Putamen (tissue), 1 donor: ENCODE data around the gene FIBCD1.

ENCODE experiments used
- DNase-seq: peaks from one replicate; pipeline ENCODE4 v3.0.0-alpha.2; 2016; ENCODE audit warnings: low spot score

Gene FIBCD1

GRCh38 chr9:130906735-130907416 lies 32.2 kb downstream of the FIBCD1 start:
- no peak for DNase-seq

DNA sequence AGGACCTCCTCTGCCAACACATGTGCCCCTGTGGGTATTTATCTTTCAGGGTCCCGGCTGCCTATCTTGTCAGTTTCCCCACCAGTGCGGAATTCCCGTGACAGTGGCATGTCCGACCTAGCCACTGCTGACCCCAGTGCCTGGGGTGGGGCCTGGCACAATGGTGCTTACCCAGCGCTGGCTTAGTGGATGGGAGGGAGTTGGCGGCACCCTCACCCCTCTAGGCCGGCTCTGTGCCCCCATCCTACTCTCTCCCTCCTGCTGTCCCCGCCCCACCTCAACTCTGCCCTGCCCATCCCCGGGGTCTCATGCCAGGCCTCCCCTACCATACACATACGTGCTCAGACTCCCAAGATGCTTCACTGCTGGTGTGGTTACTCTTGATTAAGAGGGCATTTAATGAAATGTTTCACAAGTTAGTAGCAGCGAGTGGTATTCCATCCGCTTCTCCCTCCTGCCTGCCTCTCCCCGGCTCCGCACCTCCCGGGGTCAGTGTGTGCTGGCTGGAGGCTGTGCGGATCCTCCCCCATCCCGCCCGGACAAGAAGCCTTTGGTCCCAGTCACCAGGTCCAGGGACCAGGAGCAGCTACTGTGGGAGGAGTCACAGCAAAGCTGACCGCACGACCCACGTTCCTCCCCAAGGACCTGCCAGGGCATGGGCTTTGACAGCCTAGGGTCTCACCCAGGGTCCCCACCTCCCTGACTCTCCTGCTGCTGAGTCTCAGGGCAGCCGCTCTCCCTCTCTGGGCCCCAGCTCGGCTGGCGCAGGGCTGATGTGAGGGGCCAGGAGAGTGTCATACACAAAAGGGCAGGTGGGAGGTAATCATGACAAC lies 32.9 kb downstream of the FIBCD1 start:
- DNase-seq: no peak

GRCh38 chr9:130905125-130905901 lies 33.7 kb downstream of the FIBCD1 start:
- no peak for DNase-seq

- no peak for DNase-seq
Measured at GRCh38 chr9:130904070-130905044, 34.7 kb downstream of the FIBCD1 start.

DNA sequence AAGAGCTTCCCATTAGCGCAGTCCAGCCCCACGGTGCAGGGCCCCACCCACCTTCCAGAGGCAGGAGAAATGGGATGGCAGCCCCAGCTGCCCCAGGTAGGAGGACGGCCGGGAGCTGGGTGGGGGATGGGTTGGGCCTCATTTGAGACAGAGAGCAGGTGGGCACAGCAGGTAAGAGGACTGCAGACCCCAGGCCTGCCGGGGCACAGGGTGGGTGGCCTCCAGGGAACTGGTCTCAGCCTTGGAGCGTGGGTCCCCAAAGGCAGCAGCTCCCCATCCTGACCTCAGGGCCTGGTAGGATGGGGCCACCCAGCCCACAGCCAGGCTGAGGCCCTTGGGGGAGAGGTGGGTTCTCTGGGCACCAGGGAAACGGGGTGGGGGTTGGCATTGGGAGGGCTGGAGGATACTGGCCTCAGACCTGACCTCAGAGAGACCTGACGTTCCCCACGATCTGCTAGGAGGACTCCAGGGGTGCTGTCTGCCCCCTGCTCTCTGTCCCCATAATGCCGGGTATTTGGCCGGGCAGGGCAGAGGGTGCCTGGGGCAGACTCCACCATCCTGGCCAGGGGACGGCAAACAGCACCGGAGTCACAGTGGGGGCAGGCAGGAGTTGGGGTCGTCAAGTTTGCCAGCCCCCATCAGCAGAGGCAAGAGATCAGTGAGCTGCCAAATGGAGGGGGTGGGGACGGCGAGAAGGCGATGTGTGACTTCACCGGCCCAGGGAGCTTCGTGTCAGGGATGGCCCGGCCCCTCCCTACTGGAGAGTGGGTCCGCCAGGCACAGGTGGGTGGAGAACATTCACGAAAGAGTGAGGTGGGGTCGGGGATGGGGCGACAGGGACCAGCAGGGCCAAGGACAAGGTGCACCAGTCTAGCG lies 35.6 kb downstream of the FIBCD1 start:
- DNase-seq: no peak

DNA sequence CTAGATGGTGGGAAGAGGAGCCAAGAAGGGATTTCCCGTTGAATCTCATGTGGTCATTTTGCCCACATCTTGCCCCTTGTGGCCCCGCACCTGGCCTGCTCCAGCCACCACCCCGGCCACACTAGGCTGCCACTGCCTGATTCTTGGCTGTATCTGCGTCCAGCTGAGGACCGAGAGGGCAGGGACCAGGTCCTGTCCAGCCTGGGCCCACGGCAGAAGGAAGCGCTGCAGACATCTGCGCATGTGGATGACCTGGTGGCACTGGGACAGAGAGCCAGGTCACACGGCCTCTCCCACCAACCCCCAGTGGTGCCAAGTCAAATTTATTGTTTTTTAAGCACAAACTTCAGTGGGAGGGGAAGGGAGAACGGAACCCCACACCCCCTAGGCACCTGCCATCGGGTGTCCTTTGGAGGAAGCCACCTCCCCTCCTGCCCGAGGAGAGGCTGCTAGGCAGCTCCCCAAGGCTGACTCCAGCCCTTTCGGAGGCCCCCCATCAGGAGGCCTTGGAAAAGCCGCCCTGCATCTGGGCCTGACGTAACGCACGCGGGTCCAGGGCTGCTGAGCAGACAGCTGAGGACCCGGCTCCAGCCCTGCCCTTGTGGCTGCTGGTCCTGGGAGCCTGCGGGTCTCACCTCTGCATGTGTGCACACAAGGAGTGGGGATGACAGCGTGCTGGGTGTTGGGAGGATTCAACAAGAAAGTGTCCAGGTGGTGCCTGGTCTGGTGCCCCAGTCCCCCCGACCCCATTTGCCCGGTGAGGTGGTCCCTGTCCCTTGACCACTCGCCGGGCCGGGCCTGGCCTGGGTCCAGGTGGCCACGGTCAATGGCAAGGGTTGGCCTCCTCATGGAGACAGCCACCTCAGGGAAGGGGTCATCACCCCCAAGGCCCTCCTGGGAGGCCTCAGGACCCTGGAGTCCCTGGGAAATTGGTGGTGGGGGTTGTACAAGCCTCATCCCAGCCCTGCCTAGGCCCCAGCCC lies 36.6 kb downstream of the FIBCD1 start:
- DNase-seq: no peak

- DNase-seq: no peak
Measured at GRCh38 chr9:130901498-130902203, 37.4 kb downstream of the FIBCD1 start.

GRCh38 chr9:130900701-130901497 lies 38.1 kb downstream of the FIBCD1 start:
- DNase-seq: no peak

DNA sequence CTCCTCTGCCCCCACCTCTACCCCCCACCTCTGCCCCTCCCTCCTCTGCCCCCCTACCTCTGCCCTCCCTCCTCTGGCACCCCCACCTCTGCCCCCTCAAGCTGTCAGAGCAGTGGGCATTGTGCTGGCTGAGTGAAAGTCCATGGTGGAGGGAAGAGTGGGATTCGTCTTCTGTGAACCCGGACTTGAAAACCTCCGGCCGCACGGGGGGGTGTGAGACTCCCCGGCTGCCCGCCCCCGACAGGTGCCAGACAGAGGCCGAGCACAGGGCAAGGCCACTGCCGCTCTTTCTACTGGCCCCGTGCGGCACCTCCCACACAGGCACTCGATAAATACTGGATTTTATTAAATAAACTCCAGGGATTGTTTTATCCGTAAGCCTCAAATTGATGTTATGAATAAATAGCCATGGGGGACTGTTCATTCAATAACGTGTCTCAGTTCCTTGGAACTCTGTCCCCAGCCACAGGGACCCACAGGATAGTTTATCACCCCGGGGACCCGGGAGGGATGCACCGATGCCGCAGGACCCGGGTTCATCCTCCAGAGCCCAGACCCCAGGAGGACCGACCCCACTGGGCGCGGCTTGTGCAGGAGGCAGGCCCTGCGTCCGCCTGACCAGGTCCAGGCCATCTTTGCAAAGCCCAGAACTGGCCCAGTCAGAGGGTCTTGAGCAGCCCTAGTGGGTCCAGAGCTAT lies 39.8 kb downstream of the FIBCD1 start:
- DNase-seq: no peak

DNA sequence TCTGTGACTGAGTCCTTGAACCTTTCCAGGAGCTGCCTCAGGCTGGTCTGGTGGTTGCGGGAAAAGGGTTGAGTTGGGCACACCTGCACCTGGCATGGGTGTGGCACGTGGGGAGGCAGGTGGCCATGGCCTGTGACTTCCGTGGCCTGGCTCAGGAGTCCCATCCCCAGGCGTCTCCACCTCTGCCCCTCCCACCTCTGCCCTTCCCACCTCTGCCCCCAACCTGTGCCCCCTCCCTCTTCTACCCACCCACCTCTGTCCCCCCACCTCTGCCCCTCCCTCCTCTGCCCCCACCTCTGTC lies 40.5 kb downstream of the FIBCD1 start:
- DNase-seq: no peak

DNA sequence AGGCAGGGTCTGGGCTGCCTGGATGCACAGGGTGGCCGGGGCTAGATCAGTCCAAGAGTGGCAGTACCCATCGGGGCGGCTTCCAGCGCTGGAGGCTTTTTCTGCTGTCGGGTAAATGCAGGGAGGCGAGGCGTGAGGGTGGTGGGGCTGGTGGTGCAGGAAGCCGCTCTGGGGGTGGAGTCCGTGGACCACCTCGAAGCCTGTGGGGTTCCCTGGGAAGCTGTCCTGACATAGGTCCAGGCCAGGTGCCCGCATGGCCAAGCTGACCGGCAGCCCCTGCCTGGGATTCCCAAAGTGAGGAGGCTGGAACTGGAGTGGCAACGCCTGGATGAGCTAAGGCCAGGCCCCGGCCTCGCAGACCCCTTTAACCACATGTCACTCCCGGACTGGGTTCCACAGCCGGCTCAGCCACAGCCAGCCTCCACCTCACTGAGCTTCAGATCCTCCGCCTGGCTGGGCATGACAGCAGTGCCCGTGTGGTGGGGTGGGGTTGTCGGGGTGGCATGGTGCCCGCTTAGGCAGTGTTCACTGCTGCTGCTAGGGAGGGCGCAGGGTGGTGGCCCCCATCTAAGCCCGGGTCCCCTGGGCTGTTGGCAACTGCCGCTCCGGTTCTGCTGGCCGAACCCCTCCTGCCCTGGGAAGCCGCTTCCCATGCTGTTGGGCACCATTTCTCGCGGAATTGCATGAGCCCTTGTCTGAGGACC lies 41.0 kb downstream of the FIBCD1 start:
- DNase-seq: no peak

DNA sequence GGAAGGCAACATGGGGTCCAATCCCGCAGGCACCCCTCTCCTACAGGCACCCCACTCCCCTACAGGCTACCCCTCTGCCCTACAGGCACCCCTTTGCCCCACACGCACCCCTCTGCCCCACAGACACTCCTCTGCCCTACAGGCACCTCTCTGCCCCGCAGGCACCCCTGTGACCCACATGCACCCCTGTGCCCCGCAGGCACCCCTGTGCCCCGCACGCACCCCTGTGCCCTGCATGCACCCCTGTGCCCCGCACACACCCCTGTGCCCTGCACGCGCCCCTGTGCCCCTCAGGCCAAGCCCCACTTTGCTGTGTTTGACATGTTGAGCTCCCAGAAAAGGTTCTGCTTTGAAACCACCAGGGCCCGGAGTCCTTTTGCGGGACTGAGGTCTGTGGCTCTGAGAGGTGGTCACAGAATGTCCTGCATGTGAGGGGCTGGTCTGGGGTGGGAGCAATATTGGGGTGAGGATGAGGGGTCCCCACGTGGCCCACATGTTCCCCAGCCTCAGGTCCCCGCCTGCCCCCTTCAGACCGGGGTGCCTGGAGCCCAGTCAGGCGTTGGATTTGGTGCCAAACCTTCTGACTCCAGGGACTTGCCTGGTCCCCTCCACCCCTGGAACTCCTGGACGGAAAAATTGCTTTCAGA lies 41.8 kb downstream of the FIBCD1 start:
- no peak for DNase-seq

DNA sequence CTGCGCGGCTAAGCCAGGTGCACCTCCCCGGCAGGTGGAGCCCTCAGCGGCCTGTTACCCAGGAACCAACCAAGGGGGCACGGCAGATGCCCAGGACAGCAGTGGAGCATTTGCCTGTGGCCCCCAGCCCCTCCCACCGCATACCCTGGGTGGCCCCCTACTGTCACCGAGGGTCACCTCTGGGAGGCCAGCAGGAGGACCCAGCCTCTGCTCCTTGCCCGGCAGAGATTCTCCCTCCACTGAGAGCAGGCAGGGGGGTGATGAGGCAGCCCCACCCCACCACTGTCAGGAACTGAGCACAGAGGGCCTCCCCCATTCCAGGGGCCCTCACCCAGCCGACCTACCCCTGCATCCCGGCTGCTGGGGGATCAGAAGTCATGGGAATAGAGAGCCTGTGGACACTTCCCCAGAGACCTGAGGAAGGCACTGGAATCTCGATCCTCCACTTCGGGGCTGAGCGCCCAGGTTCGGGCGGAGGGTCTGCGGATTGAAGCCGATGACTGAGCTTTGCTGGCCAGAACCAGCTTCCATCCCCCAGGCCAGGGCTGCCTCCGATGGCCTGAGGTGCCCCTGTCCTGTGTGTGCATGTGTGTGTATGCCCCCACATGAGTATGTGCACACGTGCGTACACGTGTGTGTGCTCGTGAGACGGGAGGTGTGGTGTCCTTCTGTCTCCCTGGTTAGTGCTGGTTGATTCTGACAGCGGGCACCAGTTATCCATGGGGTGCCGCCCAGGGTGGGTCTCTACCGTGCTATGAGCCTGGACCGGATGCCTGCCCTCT lies 42.6 kb downstream of the FIBCD1 start, which contains the start of gene QRFP:
Gene QRFP (minus strand): TSS at position 580 of the 782 bp plus-strand sequence. CDS start 2,974 bp downstream, outside the sequence.
- DNase-seq: no peak

DNA sequence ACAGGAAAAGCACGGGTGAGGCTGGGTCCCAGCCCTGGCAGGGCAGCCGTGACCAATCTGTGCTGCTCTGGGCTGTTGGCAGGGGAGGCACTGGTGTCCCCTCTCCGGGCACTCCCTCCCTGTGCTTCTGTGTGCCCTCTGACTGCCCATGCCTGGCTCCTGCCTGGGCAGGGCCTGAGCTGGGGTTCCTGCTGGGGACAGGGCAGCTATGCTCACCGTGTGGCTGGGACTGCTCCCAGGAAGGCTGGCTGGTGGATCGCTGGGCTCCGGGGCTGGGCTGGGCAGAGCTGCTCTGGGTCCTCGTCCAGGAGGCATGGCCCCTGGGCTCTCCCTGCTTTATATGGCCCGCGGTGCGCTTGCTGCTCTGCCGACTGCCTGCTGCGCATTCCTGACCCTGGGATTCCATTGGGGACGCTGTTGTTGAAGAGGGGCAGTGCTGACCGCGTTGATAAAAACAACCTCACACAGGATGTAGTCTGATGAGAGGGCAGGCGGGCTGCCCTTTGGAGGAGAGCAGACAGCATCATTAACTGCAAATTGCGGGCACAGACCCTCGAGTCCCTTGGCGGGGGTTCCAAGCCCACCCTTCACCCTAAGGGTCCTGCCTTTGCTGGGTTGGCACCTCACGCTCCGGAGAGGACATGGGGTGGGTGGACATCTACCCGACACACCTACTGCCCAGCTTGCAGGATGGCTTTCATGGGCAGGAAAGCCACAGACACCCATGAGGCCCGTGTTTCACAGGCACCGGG lies 43.4 kb downstream of the FIBCD1 start:
- no peak for DNase-seq

- no peak for DNase-seq
Measured at GRCh38 chr9:130895038-130895437, 44.0 kb downstream of the FIBCD1 start.
